Ramos (cell line): ENCODE data around the gene ARRDC4.
"Not testable (repeated sequence)": the region's sequence is repeated elsewhere in the genome, so short reads cannot be mapped to it uniquely, and the experiment has no call there.

ENCODE experiments used
- in situ Hi-C: fragments of 300-500 bp; cut with MboI; formaldehyde crosslinking; loops from one replicate; pipeline ENCODE4 v1.14.3; 2022; ENCODE audit warnings: low sequenced_read_pairs; ENCODE audit not compliant: unreplicated experiment

ARRDC4 gene

GRCh38 chr15:97962263-97962662 is 1.8 kb downstream of the ARRDC4 start:
- in situ Hi-C loops: no loop called here

GRCh38 chr15:97963779-97964178 is 3.3 kb downstream of the ARRDC4 start:
- in situ Hi-C loops: no loop called here

GRCh38 chr15:97966246-97966645 is 5.7 kb downstream of the ARRDC4 start:
- in situ Hi-C loops: no loop called here

- in situ Hi-C loops: no loop called here
These were observed 6.6 kb downstream of the ARRDC4 start for GRCh38 chr15:97966924-97967620.

GRCh38 chr15:97967881-97968280 is 7.4 kb downstream of the ARRDC4 start:
- in situ Hi-C loops: no loop called here

- in situ Hi-C loops: no loop called here
These were observed 7.9 kb downstream of the ARRDC4 start for GRCh38 chr15:97968380-97968779.

- in situ Hi-C loops: no loop called here
These were observed 11.9 kb downstream of the ARRDC4 start for GRCh38 chr15:97972366-97972765.

- in situ Hi-C loops: no loop called here
These were observed 15.6 kb downstream of the ARRDC4 start for GRCh38 chr15:97976129-97976528.

GRCh38 chr15:97976766-97977503 is 16.4 kb downstream of the ARRDC4 start:
- in situ Hi-C loops: no loop called here

- in situ Hi-C loops: no loop called here
These were observed 17.2 kb downstream of the ARRDC4 start for GRCh38 chr15:97977734-97978133.

GRCh38 chr15:97978401-97979139 is 18.1 kb downstream of the ARRDC4 start:
- in situ Hi-C loops: no loop called here

GRCh38 chr15:97979140-97979520 is 18.6 kb downstream of the ARRDC4 start:
- in situ Hi-C loops: no loop called here

GRCh38 chr15:97981058-97981457 is 20.6 kb downstream of the ARRDC4 start:
- in situ Hi-C loops: no loop called here

- in situ Hi-C loops: no loop called here
These were observed 21.3 kb downstream of the ARRDC4 start for GRCh38 chr15:97981758-97982157.

- in situ Hi-C loops: no loop called here
These were observed 23.7 kb downstream of the ARRDC4 start for GRCh38 chr15:97984157-97984556.

GRCh38 chr15:97985979-97986378 is 25.5 kb downstream of the ARRDC4 start:
- in situ Hi-C loops: not testable (repeated sequence)

- in situ Hi-C loops: no loop called here
These were observed 26.3 kb downstream of the ARRDC4 start for GRCh38 chr15:97986781-97987180.

GRCh38 chr15:97989299-97989698 is 28.8 kb downstream of the ARRDC4 start:
- in situ Hi-C loops: no loop called here

GRCh38 chr15:97991972-97992541 is 31.6 kb downstream of the ARRDC4 start:
- in situ Hi-C loops: no loop called here

GRCh38 chr15:97992823-97993222 is 32.3 kb downstream of the ARRDC4 start:
- in situ Hi-C loops: no loop called here

GRCh38 chr15:97993310-97993738 is 32.8 kb downstream of the ARRDC4 start:
- in situ Hi-C loops: no loop called here
